ENCODE data around the gene C17orf114.

C17orf114 gene

DNA sequence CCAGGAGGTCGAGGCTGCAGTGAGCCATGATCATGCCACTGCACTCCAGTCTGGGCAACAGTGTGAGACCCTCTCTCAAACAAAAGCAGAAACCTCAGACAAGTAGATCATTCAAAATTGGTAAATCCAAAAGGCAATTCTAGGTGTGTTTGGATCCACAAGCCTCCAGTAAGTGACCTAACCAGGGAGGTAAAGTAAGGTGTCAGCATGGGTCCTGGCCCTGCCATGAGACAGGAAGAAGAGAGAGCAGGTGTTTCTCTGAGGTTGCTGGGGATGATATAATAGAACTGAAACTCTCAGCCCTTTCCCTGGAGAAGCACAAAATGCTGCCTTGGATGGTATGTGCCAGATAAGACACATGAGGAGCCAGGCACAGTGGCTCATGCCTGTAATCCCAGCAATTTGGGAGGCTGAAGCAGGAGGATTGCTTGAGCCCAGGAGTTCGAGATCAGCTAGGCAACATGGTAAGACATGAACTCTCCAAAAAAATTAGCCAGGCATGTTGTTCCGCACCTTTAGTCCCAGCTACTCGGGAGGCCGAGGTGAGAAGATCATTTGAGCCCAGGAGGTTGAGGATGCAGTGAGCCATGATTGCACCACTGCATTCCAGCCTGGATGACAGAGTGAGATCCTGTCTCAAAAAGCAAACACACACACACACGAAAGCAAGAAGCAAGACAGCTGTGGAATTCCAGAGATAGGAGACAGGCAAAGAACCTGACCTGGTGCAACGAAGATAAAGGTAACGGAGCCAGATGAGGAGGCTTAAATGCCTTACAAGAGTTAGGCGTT lies 24.0 kb downstream of the C17orf114 start:
- Histone ChIP-seq H3K27ac (ENCODE audit: low read depth, low read length) (no peak overlapping the region), H3K9me3 (ENCODE audit: control insufficient read depth in 2 of 3, low read length in 3 of 3) (no peaks in the 10 kb centered on the region), H3K27me3 (ENCODE audit: control insufficient read depth in 2 of 2, insufficient read depth in 2 of 2, low read length in 2 of 2) (peaks cover 0 to 5% of the 10 kb centered on the region in 2 donors), H3K4me3 (ENCODE audit: low read length) (no peak overlapping the region), H3K4me1 (ENCODE audit: control insufficient read depth in 2 of 2, insufficient read depth in 2 of 2, low read length in 2 of 2) (no peaks in the 10 kb centered on the region), H3K36me3 (ENCODE audit: control insufficient read depth in 2 of 3, insufficient read depth in 3 of 3, low read length in 3 of 3) (no peaks in the 10 kb centered on the region)
- Mint-ChIP-seq H3K9me3 (peaks cover 0 to 1% (median 0%) of the 10 kb centered on the region in 11 donors), H3K4me3 (no peak overlapping the region), H3K27ac (peak overlapping the region in 1 of 9 donors; percentile 27), H3K4me1 (peaks cover 0 to 7% (median 0%) of the 10 kb centered on the region in 7 donors), H3K36me3 (no peaks in the 10 kb centered on the region), H3K27me3 (peaks cover 21 to 50% (median 34%) of the 10 kb centered on the region in 5 donors)
- intact Hi-C loops (cut with micrococcal nuclease), result no loop called here
- ChIA-PET CTCF (no interaction called here), POLR2A (interaction anchor here (1.7 kb wide), 1 partner anchor 12 kb away, joined by 6 read pairs; no protein-coding TSS in a partner anchor)
- DNase-seq (no peak), ATAC-seq (no peak)

DNA sequence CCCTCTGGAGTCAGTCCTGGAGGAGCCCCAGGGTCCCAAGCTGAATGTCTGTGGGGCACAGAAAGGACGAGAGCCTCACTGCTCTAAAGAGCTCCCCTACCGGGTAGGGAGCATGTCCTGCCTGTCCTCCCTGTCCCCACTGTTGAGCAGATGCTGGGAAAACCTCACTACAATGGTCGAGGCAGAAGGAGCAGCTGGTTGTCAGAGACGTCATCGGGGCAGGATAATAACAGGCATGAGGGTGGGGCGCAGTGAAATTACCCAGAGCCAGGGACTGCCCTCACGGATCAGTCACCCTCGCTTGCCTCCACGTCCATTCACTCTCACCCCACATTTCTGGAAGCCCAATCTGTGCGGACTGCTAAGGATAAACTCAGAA lies 29.9 kb downstream of the C17orf114 start:
- Histone ChIP-seq H3K9me3 (ENCODE audit: control insufficient read depth in 2 of 3, low read length in 3 of 3) (no peaks in the 10 kb centered on the region), H3K4me3 (ENCODE audit: low read length) (no peak overlapping the region), H3K36me3 (ENCODE audit: control insufficient read depth in 2 of 3, insufficient read depth in 3 of 3, low read length in 3 of 3) (no peaks in the 10 kb centered on the region), H3K27ac (ENCODE audit: low read depth, low read length) (no peak overlapping the region), H3K4me1 (ENCODE audit: control insufficient read depth in 2 of 2, insufficient read depth in 2 of 2, low read length in 2 of 2) (peaks cover 0 to 7% of the 10 kb centered on the region in 2 donors), H3K27me3 (ENCODE audit: control insufficient read depth in 2 of 2, insufficient read depth in 2 of 2, low read length in 2 of 2) (no peaks in the 10 kb centered on the region)
- Mint-ChIP-seq H3K9me3 (no peaks in the 10 kb centered on the region), H3K36me3 (no peaks in the 10 kb centered on the region), H3K4me3 (no peak overlapping the region), H3K27ac (no peak overlapping the region), H3K4me1 (peaks cover 6 to 17% (median 7%) of the 10 kb centered on the region in 7 donors), H3K27me3 (peaks cover 0 to 17% (median 6%) of the 10 kb centered on the region in 5 donors)
- ChIA-PET POLR2A (no interaction called here), CTCF (no interaction called here)
- ATAC-seq (no peak), DNase-seq (no peak)
- intact Hi-C loops (cut with micrococcal nuclease), result no loop called here

DNA sequence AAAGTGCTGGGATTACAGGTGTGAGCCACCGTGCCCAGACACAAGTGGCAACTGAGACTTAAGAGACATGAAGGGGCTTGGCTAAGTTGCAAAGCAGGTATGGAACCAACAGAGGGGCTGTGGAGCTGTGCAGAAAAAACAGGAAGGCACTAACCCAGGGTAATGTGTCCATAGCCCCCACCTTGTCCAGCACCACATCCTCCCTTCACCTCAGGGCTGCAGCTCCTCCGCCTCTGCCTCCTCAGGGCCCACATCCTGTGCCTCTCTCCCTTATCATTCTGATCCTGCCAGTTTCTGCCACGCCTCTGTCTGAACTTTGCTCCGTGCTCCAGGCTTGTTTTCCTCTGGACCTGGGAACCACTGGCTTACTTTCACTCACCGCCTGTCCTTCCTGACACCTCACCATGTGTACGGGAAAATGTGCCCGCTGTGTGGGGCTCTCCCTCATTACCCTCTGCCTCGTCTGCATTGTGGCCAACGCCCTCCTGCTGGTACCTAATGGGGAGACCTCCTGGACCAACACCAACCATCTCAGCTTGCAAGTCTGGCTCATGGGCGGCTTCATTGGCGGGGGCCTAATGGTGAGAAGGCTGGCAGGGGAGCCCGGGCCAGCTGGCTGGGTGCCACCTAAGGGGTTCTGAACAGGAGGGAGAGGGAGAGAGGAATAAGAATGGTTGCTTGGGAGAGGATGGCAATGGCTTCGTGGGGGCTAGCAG lies 30.5 kb downstream of the C17orf114 start, which contains the start of gene TM4SF5:
TM4SF5 (plus strand) TSS at position 368 of the 716 bp plus-strand sequence; CDS start at position 405, 37 bp downstream.
- Mint-ChIP-seq H3K4me1 (peaks cover 6 to 17% (median 7%) of the 10 kb centered on the region in 7 donors), H3K27me3 (peaks cover 0 to 12% (median 6%) of the 10 kb centered on the region in 5 donors), H3K36me3 (no peaks in the 10 kb centered on the region), H3K27ac (peak within 1 kb of the TSS in 2 of 9 donors; percentile 54 to 82), H3K9me3 (no peaks in the 10 kb centered on the region), H3K4me3 (peak within 1 kb of the TSS in 1 of 10 donors; percentile 64)
- CTCF ChIA-PET, result no interaction called here
- H3K27me3 ChIP-seq (ENCODE audit: control insufficient read depth in 2 of 2, insufficient read depth in 2 of 2, low read length in 2 of 2), result no peaks in the 10 kb centered on the region
- ATAC-seq (no peak), DNase-seq (no peak)
- peaks cover 0 to 7% of the 10 kb centered on the region in 2 donors for H3K4me1 ChIP-seq (ENCODE audit: control insufficient read depth in 2 of 2, insufficient read depth in 2 of 2, low read length in 2 of 2)
- intact Hi-C loops (cut with micrococcal nuclease), result no loop called here
- no peak within 1 kb of the TSS for H3K27ac ChIP-seq (ENCODE audit: low read depth, low read length)
- H3K4me3 ChIP-seq (ENCODE audit: low read length), result no peak within 1 kb of the TSS
- POLR2A ChIA-PET, result no interaction called here
- H3K9me3 ChIP-seq (ENCODE audit: control insufficient read depth in 2 of 3, low read length in 3 of 3), result no peaks in the 10 kb centered on the region
- no peaks in the 10 kb centered on the region for H3K36me3 ChIP-seq (ENCODE audit: control insufficient read depth in 2 of 3, insufficient read depth in 3 of 3, low read length in 3 of 3)

DNA sequence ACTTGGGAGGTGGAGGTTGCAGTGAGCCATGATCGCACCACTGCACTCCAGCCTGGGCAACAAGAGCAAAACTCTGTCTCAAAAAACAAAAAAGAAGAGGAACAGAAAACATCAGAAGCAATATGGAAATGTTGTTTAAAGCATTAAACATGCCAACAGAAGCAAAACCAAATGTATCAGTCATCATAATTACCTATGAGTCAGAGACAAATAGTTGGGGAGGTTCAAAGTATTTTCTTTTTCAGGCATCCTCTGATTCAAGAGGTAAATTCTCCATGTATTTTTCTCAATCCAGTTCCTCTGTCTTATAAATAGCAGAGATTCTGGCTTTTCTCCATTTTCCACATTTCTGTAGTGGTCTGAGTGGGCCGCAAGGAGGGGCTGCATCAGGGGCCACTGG lies 32.5 kb downstream of the C17orf114 start:
- intact Hi-C loops (cut with micrococcal nuclease), result no loop called here
- Histone ChIP-seq H3K4me1 (ENCODE audit: control insufficient read depth in 2 of 2, insufficient read depth in 2 of 2, low read length in 2 of 2) (peaks cover 0 to 7% of the 10 kb centered on the region in 2 donors), H3K27me3 (ENCODE audit: control insufficient read depth in 2 of 2, insufficient read depth in 2 of 2, low read length in 2 of 2) (no peaks in the 10 kb centered on the region), H3K9me3 (ENCODE audit: control insufficient read depth in 2 of 3, low read length in 3 of 3) (no peaks in the 10 kb centered on the region), H3K36me3 (ENCODE audit: control insufficient read depth in 2 of 3, insufficient read depth in 3 of 3, low read length in 3 of 3) (no peaks in the 10 kb centered on the region), H3K4me3 (ENCODE audit: low read length) (no peak overlapping the region), H3K27ac (ENCODE audit: low read depth, low read length) (no peak overlapping the region)
- Mint-ChIP-seq H3K4me3 (no peak overlapping the region), H3K9me3 (no peaks in the 10 kb centered on the region), H3K27me3 (peaks cover 0 to 9% (median 6%) of the 10 kb centered on the region in 5 donors), H3K36me3 (no peaks in the 10 kb centered on the region), H3K27ac (no peak overlapping the region), H3K4me1 (peaks cover 6 to 17% (median 7%) of the 10 kb centered on the region in 7 donors)
- ChIA-PET CTCF (no interaction called here), POLR2A (no interaction called here)
- DNase-seq (no peak), ATAC-seq (no peak)

DNA sequence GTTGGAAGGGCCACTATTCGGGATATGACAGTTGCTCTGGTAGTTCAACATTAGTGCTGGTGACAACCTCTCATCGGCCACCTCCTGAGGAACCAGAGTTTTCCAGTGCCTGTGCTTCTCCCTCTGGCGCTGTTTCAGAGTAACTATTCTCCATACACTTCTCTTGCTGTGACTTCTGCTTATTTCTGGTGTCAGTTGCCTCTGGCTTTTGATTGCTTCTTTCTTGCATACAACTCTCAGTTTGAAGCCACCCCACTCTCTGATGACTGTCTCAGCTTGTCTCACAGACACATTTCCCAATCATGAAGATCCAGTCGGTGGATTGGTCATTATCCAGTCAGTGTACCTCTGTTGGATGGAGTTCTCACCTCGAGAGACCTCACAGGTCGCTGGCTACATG lies 33.8 kb downstream of the C17orf114 start:
- Histone ChIP-seq H3K9me3 (ENCODE audit: control insufficient read depth in 2 of 3, low read length in 3 of 3) (no peaks in the 10 kb centered on the region), H3K4me3 (ENCODE audit: low read length) (no peak overlapping the region), H3K36me3 (ENCODE audit: control insufficient read depth in 2 of 3, insufficient read depth in 3 of 3, low read length in 3 of 3) (no peaks in the 10 kb centered on the region), H3K4me1 (ENCODE audit: control insufficient read depth in 2 of 2, insufficient read depth in 2 of 2, low read length in 2 of 2) (peaks cover 0 to 7% of the 10 kb centered on the region in 2 donors), H3K27ac (ENCODE audit: low read depth, low read length) (no peak overlapping the region), H3K27me3 (ENCODE audit: control insufficient read depth in 2 of 2, insufficient read depth in 2 of 2, low read length in 2 of 2) (no peaks in the 10 kb centered on the region)
- intact Hi-C loops (cut with micrococcal nuclease), result no loop called here
- Mint-ChIP-seq H3K4me3 (no peak overlapping the region), H3K27me3 (peaks cover 0 to 10% (median 4%) of the 10 kb centered on the region in 5 donors), H3K36me3 (no peaks in the 10 kb centered on the region), H3K27ac (no peak overlapping the region), H3K9me3 (no peaks in the 10 kb centered on the region), H3K4me1 (peaks cover 6 to 17% (median 7%) of the 10 kb centered on the region in 7 donors)
- ChIA-PET POLR2A (no interaction called here), CTCF (no interaction called here)
- peak; percentile 56 for ATAC-seq
- no peak for DNase-seq

DNA sequence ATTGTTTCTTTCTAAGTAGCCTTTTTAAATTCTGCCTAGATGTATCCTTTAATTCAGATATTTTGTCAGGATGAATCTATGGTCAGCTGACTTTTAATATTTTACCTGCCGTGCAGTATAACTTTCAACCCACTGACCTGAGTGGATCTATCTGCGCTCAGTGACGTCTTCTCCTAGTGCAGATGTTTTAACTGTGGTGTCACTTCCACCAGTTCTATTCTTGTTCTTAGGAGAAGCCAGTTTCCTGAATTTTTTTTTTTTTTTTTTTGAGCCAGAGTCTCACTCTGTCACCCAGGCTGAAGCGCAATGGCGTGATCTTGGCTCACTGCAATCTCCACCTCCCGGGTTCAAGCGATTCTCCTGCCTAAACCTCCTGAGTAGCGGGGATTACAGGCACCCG lies 35.4 kb downstream of the C17orf114 start:
- Mint-ChIP-seq H3K4me3 (no peak overlapping the region), H3K27me3 (peaks cover 0 to 9% (median 3%) of the 10 kb centered on the region in 5 donors), H3K4me1 (peaks cover 3 to 13% (median 5%) of the 10 kb centered on the region in 7 donors), H3K36me3 (no peaks in the 10 kb centered on the region), H3K27ac (no peak overlapping the region), H3K9me3 (no peaks in the 10 kb centered on the region)
- CTCF ChIA-PET, result no interaction called here
- Histone ChIP-seq H3K27me3 (ENCODE audit: control insufficient read depth in 2 of 2, insufficient read depth in 2 of 2, low read length in 2 of 2) (no peaks in the 10 kb centered on the region), H3K4me1 (ENCODE audit: control insufficient read depth in 2 of 2, insufficient read depth in 2 of 2, low read length in 2 of 2) (peaks cover 0 to 4% of the 10 kb centered on the region in 2 donors), H3K9me3 (ENCODE audit: control insufficient read depth in 2 of 3, low read length in 3 of 3) (no peaks in the 10 kb centered on the region), H3K27ac (ENCODE audit: low read depth, low read length) (no peak overlapping the region), H3K36me3 (ENCODE audit: control insufficient read depth in 2 of 3, insufficient read depth in 3 of 3, low read length in 3 of 3) (no peaks in the 10 kb centered on the region), H3K4me3 (ENCODE audit: low read length) (no peak overlapping the region)
- DNase-seq (no peak), ATAC-seq (peak; percentile 38)
- POLR2A ChIA-PET, result no interaction called here
- intact Hi-C loops (cut with micrococcal nuclease), result no loop called here

Data from naive thymus-derived CD4-positive, alpha-beta T cell (primary cell).